VCaP (cell line): ENCODE measurements around the gene KDM4C.

Experiments used
- H3K27ac ChIP-seq: fragments of 450-650 bp; 2 replicates; pipeline ENCODE4 v1.5.1; 2017
- CTCF ChIP-seq: fragments of 450-650 bp; conservative IDR thresholded peaks from 2 replicates; pipeline ENCODE4 v1.5.1; 2017; ENCODE audit warnings: mild to moderate bottlenecking, moderate library complexity

The KDM4C gene

GRCh38 chr9:7095058-7095457 lies 337.3 kb downstream of the KDM4C start:
- no peak for TF ChIP-seq CTCF
- H3K27ac ChIP-seq = no peak overlapping the region

- no peak overlapping the region for H3K27ac ChIP-seq
- no peak for TF ChIP-seq CTCF
Observed at GRCh38 chr9:7097040-7097715, 339.4 kb downstream of the KDM4C start.

- TF ChIP-seq CTCF = no peak
- H3K27ac ChIP-seq = no peak overlapping the region
Observed at GRCh38 chr9:7097785-7098752, 340.3 kb downstream of the KDM4C start.

- H3K27ac ChIP-seq = no peak overlapping the region
- TF ChIP-seq CTCF = no peak
Observed at GRCh38 chr9:7103367-7103766, 345.6 kb downstream of the KDM4C start.

- H3K27ac ChIP-seq = no peak overlapping the region
- no peak for TF ChIP-seq CTCF
Observed at GRCh38 chr9:7103771-7104170, 346.0 kb downstream of the KDM4C start.

- H3K27ac ChIP-seq = no peak overlapping the region
- TF ChIP-seq CTCF = no peak
Observed at GRCh38 chr9:7104625-7105024, 346.9 kb downstream of the KDM4C start.

- no peak for TF ChIP-seq CTCF
- H3K27ac ChIP-seq = no peak overlapping the region
Observed at GRCh38 chr9:7105095-7105494, 347.3 kb downstream of the KDM4C start.
